DLD1 (cell line): ENCODE results near the gene MAPK1.
"Not testable (repeated sequence)": the region's sequence is repeated elsewhere in the genome, so short reads cannot be mapped to it uniquely, and the experiment has no call there.

Source experiments
- in situ Hi-C: cut with HindIII; loops from 2 replicates; pipeline ENCODE4 v1.10.0; 2017; ENCODE audit warnings: low sequenced_read_pairs

The MAPK1 gene

GRCh38 chr22:21730535-21731308 lies 136.7 kb downstream of the MAPK1 start:
- in situ Hi-C loops: no loop called here

GRCh38 chr22:21729184-21729583 lies 138.3 kb downstream of the MAPK1 start:
- in situ Hi-C loops: not testable (repeated sequence)

- in situ Hi-C loops: no loop called here
These were observed 139.2 kb downstream of the MAPK1 start for GRCh38 chr22:21728270-21728669.

- in situ Hi-C loops: no loop called here
These were observed 139.7 kb downstream of the MAPK1 start for GRCh38 chr22:21727768-21728167.

GRCh38 chr22:21727159-21727558 lies 140.3 kb downstream of the MAPK1 start:
- in situ Hi-C loops: no loop called here

GRCh38 chr22:21726650-21727049 lies 140.8 kb downstream of the MAPK1 start:
- in situ Hi-C loops: no loop called here

- in situ Hi-C loops: no loop called here
These were observed 141.3 kb downstream of the MAPK1 start for GRCh38 chr22:21725956-21726649.

GRCh38 chr22:21724496-21724895 lies 142.9 kb downstream of the MAPK1 start:
- in situ Hi-C loops: loop anchor here (25.0 kb wide), 1 partner anchor 213 kb away; no protein-coding TSS in a partner anchor

- in situ Hi-C loops: loop anchor here (25.0 kb wide), 1 partner anchor 216 kb away; no protein-coding TSS in a partner anchor
These were observed 146.1 kb downstream of the MAPK1 start for GRCh38 chr22:21721195-21721852.

GRCh38 chr22:21720191-21720859 lies 147.1 kb downstream of the MAPK1 start:
- in situ Hi-C loops: loop anchor here (25.0 kb wide), 1 partner anchor 217 kb away; no protein-coding TSS in a partner anchor

GRCh38 chr22:21719024-21719423 lies 148.4 kb downstream of the MAPK1 start:
- in situ Hi-C loops: loop anchor here (25.0 kb wide), 1 partner anchor 218 kb away; no protein-coding TSS in a partner anchor

- in situ Hi-C loops: loop anchor here (25.0 kb wide), 1 partner anchor 219 kb away; no protein-coding TSS in a partner anchor
These were observed 148.9 kb downstream of the MAPK1 start for GRCh38 chr22:21718499-21718898.

GRCh38 chr22:21716395-21717122 lies 150.9 kb downstream of the MAPK1 start:
- in situ Hi-C loops: loop anchor here (25.0 kb wide), 1 partner anchor 221 kb away; no protein-coding TSS in a partner anchor

GRCh38 chr22:21714786-21715185 lies 152.7 kb downstream of the MAPK1 start:
- in situ Hi-C loops: loop anchor here (25.0 kb wide), 1 partner anchor 223 kb away; no protein-coding TSS in a partner anchor

GRCh38 chr22:21714059-21714770 lies 153.2 kb downstream of the MAPK1 start:
- in situ Hi-C loops: loop anchor here (25.0 kb wide), 1 partner anchor 223 kb away; no protein-coding TSS in a partner anchor

GRCh38 chr22:21713428-21714058 lies 153.9 kb downstream of the MAPK1 start:
- in situ Hi-C loops: loop anchor here (25.0 kb wide), 1 partner anchor 224 kb away; no protein-coding TSS in a partner anchor

- in situ Hi-C loops: loop anchor here (25.0 kb wide), 1 partner anchor 224 kb away; no protein-coding TSS in a partner anchor
These were observed 154.6 kb downstream of the MAPK1 start for GRCh38 chr22:21712751-21713427.

- in situ Hi-C loops: loop anchor here (25.0 kb wide), 1 partner anchor 225 kb away; no protein-coding TSS in a partner anchor
These were observed 155.6 kb downstream of the MAPK1 start for GRCh38 chr22:21711851-21712250.
